HepG2 (cell line): ENCODE measurements around the gene GSDMA. TPM values are rescaled to one million over a fixed set of nuclear protein-coding genes. Genes with fewer than 3 reads are reported as not detected.

ENCODE experiments used
- ARNTL ChIP-seq: sonication (generic); formaldehyde crosslinking; IDR thresholded peaks from 2 replicates; pipeline ENCODE4 v1.4.0; 2020; ENCODE audit warnings: mild to moderate bottlenecking, missing genetic modification reagents
- ATF6 ChIP-seq: sonication (generic); formaldehyde crosslinking; conservative IDR thresholded peaks from 2 replicates; pipeline ENCODE4 v1.4.0; 2020; ENCODE audit warnings: missing genetic modification reagents
- BORCS8-MEF2B ChIP-seq: sonication (generic); formaldehyde crosslinking; IDR thresholded peaks from 2 replicates; pipeline ENCODE4 v1.8.0; 2022; ENCODE audit warnings: mild to moderate bottlenecking, missing genetic modification reagents
- BRF2 ChIP-seq: sonication (generic); formaldehyde crosslinking; IDR thresholded peaks from 2 replicates; pipeline ENCODE4 v1.8.1; 2022; ENCODE audit warnings: mild to moderate bottlenecking, missing genetic modification reagents
- EEA1 ChIP-seq: sonication (generic); formaldehyde crosslinking; IDR thresholded peaks from 2 replicates; pipeline ENCODE4 v1.5.1; 2020; ENCODE audit warnings: mild to moderate bottlenecking, missing genetic modification reagents, borderline replicate concordance
- GATAD1 ChIP-seq: IDR thresholded peaks from 2 replicates; pipeline ENCODE4 v1.6.1; 2016; ENCODE audit warnings: missing genetic modification reagents, missing compliant biosample characterization
- HMG20A ChIP-seq: IDR thresholded peaks from 2 replicates; pipeline ENCODE4 v1.6.1; 2016; ENCODE audit warnings: borderline replicate concordance
- KAT7 ChIP-seq: IDR thresholded peaks from 2 replicates; pipeline ENCODE4 v1.6.1; 2018; ENCODE audit warnings: borderline replicate concordance, missing compliant biosample characterization
- KDM1A ChIP-seq: IDR thresholded peaks from 2 replicates; pipeline ENCODE4 v1.6.1; 2016; ENCODE audit warnings: missing compliant biosample characterization
- NFATC3 ChIP-seq: sonication (generic); formaldehyde crosslinking; IDR thresholded peaks from 2 replicates; pipeline ENCODE4 v1.5.1; 2020; ENCODE audit warnings: mild to moderate bottlenecking, missing genetic modification reagents
- SMAD9 ChIP-seq: sonication (generic); formaldehyde crosslinking; IDR thresholded peaks from 2 replicates; pipeline ENCODE4 v1.5.1; 2020; ENCODE audit warnings: mild to moderate bottlenecking, missing genetic modification reagents
- SNRNP70 ChIP-seq: fragments of 200-400 bp; formaldehyde crosslinking; IDR thresholded peaks from 2 replicates; pipeline ENCODE4 v1.6.1; 2017; ENCODE audit warnings: mild to moderate bottlenecking, low read depth, low read length, moderate library complexity
- SSRP1 ChIP-seq: IDR thresholded peaks from 2 replicates; pipeline ENCODE4 v1.6.1; 2016; ENCODE audit warnings: control low read depth
- TOE1 ChIP-seq: sonication (generic); formaldehyde crosslinking; IDR thresholded peaks from 2 replicates; pipeline ENCODE4 v1.4.0; 2020; ENCODE audit warnings: mild to moderate bottlenecking, missing genetic modification reagents
- XRCC5 ChIP-seq: fragments of 200-400 bp; formaldehyde crosslinking; optimal IDR thresholded peaks from 2 replicates; pipeline ENCODE3; 2017; ENCODE audit warnings: mild to moderate bottlenecking, low read length
- ZBTB37 ChIP-seq: sonication (generic); formaldehyde crosslinking; IDR thresholded peaks from 2 replicates; pipeline ENCODE4 v1.4.0; 2020; ENCODE audit warnings: mild to moderate bottlenecking, missing genetic modification reagents
- ZNF160 ChIP-seq: sonication (generic); formaldehyde crosslinking; IDR thresholded peaks from 2 replicates; pipeline ENCODE4 v1.8.0; 2022; ENCODE audit warnings: mild to moderate bottlenecking, inconsistent platforms, missing genetic modification reagents
- ZNF276 ChIP-seq: sonication (generic); formaldehyde crosslinking; IDR thresholded peaks from 2 replicates; pipeline ENCODE4 v1.4.0; 2020; ENCODE audit warnings: mild to moderate bottlenecking, low read depth, missing genetic modification reagents
- ZNF34 ChIP-seq: sonication (generic); formaldehyde crosslinking; IDR thresholded peaks from 2 replicates; pipeline ENCODE4 v1.4.0; 2020; ENCODE audit warnings: mild to moderate bottlenecking, missing genetic modification reagents, borderline replicate concordance
- ZNF563 ChIP-seq: sonication (generic); formaldehyde crosslinking; IDR thresholded peaks from 2 replicates; pipeline ENCODE4 v1.8.0; 2022; ENCODE audit warnings: mild to moderate bottlenecking, moderate library complexity, missing genetic modification reagents
- ZNF564 ChIP-seq: sonication (generic); formaldehyde crosslinking; IDR thresholded peaks from 2 replicates; pipeline ENCODE4 v1.8.1; 2023; ENCODE audit warnings: mild to moderate bottlenecking, missing genetic modification reagents
- ZNF780A ChIP-seq: sonication (generic); formaldehyde crosslinking; IDR thresholded peaks from 2 replicates; pipeline ENCODE4 v1.8.0; 2022; ENCODE audit warnings: mild to moderate bottlenecking, missing genetic modification reagents, moderate library complexity
- ZSCAN12 ChIP-seq: sonication (generic); formaldehyde crosslinking; IDR thresholded peaks from 2 replicates; pipeline ENCODE4 v1.9.0; 2021; ENCODE audit warnings: mild to moderate bottlenecking, missing genetic modification reagents
- ZZZ3 ChIP-seq: sonication (generic); formaldehyde crosslinking; IDR thresholded peaks from 2 replicates; pipeline ENCODE4 v1.4.0; 2020; ENCODE audit warnings: missing genetic modification reagents, mild to moderate bottlenecking, borderline replicate concordance
- polyA plus RNA-seq, 8 experiments: library from polyadenylated mRNA; depleted of rRNA in 3 of 8; stranded (reverse) in 7 of 8; unstranded in 1 of 8; fragments of >200 nt; fragmentation: Illumina TruSeq in 4 of 8; extraction: Trizol in 4 of 8; gene quantifications; 2 replicates each; pipeline versions ENCODE4 v1.2.1 to v1.2.3, GENCODE V29; 2011 to 2016; ENCODE audit warnings: low read depth in 4 of 8, missing spikeins in 1 of 8, mixed read lengths in 1 of 8; ENCODE audit not compliant: insufficient read depth in 1 of 8
- total RNA-seq, 5 experiments: library from RNA; depleted of rRNA; stranded (reverse); fragments of >200 nt; fragmentation: Illumina TruSeq; extraction: Trizol; gene quantifications; 2 replicates each; pipeline ENCODE4 v1.2.3, GENCODE V29; 2016; ENCODE audit warnings: low read depth in 1 of 5

Gene GSDMA
- total and polyA plus RNA-seq, 2 of the 13 experiments (the other 11 are each of a cell fraction or from before 2014, with no cell fraction given): not detected

GRCh38 chr17:39980351-39981206 lies 17.8 kb downstream of the GSDMA start, which contains the start of gene PSMD3 (continued):
- TF ChIP-seq ZNF564 (CRISPR knock-in tag) (peak; percentile 87), ZNF780A (peak; percentile 88), KAT7 (CRISPR knock-in tag) (peak; percentile 99), BRF2 (CRISPR knock-in tag) (peak; percentile 95), XRCC5 (peak; percentile 100), SSRP1 (CRISPR knock-in tag) (no peak; the same call in 1 of the 2 replicates), SNRNP70 (no peak), HMG20A (CRISPR knock-in tag) (no peak; the same call in 1 of the 2 replicates), ZBTB37 (CRISPR knock-in tag) (no peak), BORCS8-MEF2B (CRISPR knock-in tag) (peak; percentile 93), ZNF276 (CRISPR knock-in tag) (peak; percentile 91), NFATC3 (CRISPR knock-in tag) (peak; percentile 91), ZNF563 (CRISPR knock-in tag) (peak; percentile 97), KDM1A (CRISPR knock-in tag) (peak; percentile 63; the same call in 1 of the 2 replicates), ZNF160 (CRISPR knock-in tag) (peak; percentile 72), ATF6 (CRISPR knock-in tag) (no peak; the same call in 1 of the 2 replicates), TOE1 (peak; percentile 99), EEA1 (peak; percentile 93), ZNF34 (peak; percentile 76; the same call in 1 of the 2 replicates), ZZZ3 (peak; percentile 96), SMAD9 (CRISPR knock-in tag) (0 out of 2 replicates have a peak, but pooled peaks have one; percentile 77), ARNTL (CRISPR knock-in tag) (peak; percentile 81), GATAD1 (CRISPR knock-in tag) (peak; percentile 98), ZSCAN12 (CRISPR knock-in tag) (peak; percentile 93)
